Measurements from ENCODE around the gene HTR4. TPM values are rescaled to one million over a fixed set of nuclear protein-coding genes. Genes with fewer than 3 reads are reported as not detected.

Gene HTR4
- total RNA-seq, 2 experiments from 2014 or later: not detected

DNA sequence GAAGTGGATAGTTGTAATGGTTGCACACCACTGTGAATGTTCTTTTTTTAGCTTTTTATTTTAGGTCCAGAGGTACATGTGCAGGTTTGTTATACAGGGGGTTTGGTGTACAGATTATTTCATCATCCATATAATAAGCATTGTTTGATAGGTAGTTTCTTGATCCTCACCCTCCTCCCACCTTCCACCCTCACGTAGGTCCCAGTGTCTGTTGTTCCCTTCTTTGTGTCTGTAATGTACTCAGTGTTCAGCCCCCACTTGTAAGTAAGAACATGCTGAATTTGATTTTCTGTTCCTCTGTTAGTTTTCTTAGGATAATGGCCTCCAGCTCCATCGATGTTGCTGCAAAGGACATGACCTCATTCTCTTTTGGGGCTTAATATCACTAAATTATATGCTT lies 99.7 kb downstream of the HTR4 start:
- DNase-seq: no peak
- Mint-ChIP-seq H3K9me3 (no peaks in the 10 kb centered on the region), H3K36me3 (ENCODE audit: low read depth) (no peaks in the 10 kb centered on the region), H3K27ac (no peak overlapping the region), H3K4me1 (ENCODE audit: low read depth) (no peaks in the 10 kb centered on the region), H3K27me3 (peaks cover 11% of the 10 kb centered on the region), H3K4me3 (no peak overlapping the region)
- intact Hi-C loops (cut with micrococcal nuclease): no loop called here
- TF ChIP-seq, protein P1, sequence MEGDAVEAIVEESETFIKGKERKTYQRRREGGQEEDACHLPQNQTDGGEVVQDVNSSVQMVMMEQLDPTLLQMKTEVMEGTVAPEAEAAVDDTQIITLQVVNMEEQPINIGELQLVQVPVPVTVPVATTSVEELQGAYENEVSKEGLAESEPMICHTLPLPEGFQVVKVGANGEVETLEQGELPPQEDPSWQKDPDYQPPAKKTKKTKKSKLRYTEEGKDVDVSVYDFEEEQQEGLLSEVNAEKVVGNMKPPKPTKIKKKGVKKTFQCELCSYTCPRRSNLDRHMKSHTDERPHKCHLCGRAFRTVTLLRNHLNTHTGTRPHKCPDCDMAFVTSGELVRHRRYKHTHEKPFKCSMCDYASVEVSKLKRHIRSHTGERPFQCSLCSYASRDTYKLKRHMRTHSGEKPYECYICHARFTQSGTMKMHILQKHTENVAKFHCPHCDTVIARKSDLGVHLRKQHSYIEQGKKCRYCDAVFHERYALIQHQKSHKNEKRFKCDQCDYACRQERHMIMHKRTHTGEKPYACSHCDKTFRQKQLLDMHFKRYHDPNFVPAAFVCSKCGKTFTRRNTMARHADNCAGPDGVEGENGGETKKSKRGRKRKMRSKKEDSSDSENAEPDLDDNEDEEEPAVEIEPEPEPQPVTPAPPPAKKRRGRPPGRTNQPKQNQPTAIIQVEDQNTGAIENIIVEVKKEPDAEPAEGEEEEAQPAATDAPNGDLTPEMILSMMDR (IDR thresholded peaks at IDR 0.05): no peak
- ChIA-PET CTCF (no interaction called here), POLR2A (no interaction called here)
- ATAC-seq: no peak

DNA sequence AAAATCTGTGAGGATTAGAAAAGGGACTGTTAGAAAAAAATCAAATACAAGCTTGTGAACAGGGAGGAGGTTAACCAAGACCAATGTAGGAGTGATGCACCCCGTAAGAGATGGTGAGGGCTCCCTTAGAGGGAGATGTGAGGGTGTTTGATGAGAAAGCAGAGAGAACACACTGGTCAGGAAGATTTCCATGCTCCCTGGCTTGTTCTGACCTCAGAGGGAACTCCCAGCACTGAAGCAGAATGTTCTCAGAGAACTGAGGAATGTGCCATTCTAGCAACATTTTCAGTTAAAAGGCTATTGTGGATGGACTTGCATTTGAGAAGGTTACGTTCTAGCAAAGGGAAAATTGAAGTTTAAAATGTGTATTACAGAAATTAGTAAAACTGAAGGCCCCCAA lies 110.6 kb downstream of the HTR4 start:
- Mint-ChIP-seq H3K36me3 (ENCODE audit: low read depth) (no peaks in the 10 kb centered on the region), H3K4me1 (ENCODE audit: low read depth) (no peaks in the 10 kb centered on the region), H3K27me3 (no peaks in the 10 kb centered on the region), H3K27ac (no peak overlapping the region), H3K4me3 (no peak overlapping the region), H3K9me3 (peaks cover 4% of the 10 kb centered on the region)
- DNase-seq (no peak), ATAC-seq (no peak)
- TF ChIP-seq, protein P1 (IDR thresholded peaks at IDR 0.05): no peak
- CTCF ChIA-PET: no interaction called here
- intact Hi-C loops (cut with micrococcal nuclease): no loop called here
- POLR2A ChIA-PET: no interaction called here

DNA sequence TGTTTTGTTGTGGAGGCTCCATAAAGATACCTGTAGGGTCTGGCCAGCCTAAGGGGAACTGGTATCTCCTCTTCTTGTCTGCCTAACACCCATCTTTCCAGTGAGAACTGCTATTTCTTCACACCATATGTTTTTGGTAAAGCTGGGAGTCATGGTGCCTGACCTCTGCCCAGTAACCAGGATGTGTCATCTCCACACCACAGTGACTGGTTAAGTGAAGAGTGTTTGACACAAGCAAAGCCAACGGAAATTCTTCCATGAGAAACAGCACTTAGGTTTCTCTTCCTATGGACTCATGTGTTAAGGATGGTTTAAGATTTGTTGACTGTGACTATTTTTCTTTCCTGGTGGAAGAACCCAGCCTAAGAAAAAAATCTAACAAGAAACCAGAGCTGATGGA lies 111.5 kb downstream of the HTR4 start:
- DNase-seq (no peak), ATAC-seq (no peak)
- TF ChIP-seq, protein P1 (IDR thresholded peaks at IDR 0.05): no peak
- Mint-ChIP-seq H3K9me3 (peaks cover 4% of the 10 kb centered on the region), H3K4me1 (ENCODE audit: low read depth) (no peaks in the 10 kb centered on the region), H3K27me3 (peaks cover 3% of the 10 kb centered on the region), H3K36me3 (ENCODE audit: low read depth) (no peaks in the 10 kb centered on the region), H3K4me3 (no peak overlapping the region), H3K27ac (no peak overlapping the region)
- ChIA-PET POLR2A (no interaction called here), CTCF (interaction anchor here (1.0 kb wide), 2 partner anchors 9 to 188 kb away, joined by 3 to 5 read pairs; no protein-coding TSS in a partner anchor)
- intact Hi-C loops (cut with micrococcal nuclease): no loop called here

DNA sequence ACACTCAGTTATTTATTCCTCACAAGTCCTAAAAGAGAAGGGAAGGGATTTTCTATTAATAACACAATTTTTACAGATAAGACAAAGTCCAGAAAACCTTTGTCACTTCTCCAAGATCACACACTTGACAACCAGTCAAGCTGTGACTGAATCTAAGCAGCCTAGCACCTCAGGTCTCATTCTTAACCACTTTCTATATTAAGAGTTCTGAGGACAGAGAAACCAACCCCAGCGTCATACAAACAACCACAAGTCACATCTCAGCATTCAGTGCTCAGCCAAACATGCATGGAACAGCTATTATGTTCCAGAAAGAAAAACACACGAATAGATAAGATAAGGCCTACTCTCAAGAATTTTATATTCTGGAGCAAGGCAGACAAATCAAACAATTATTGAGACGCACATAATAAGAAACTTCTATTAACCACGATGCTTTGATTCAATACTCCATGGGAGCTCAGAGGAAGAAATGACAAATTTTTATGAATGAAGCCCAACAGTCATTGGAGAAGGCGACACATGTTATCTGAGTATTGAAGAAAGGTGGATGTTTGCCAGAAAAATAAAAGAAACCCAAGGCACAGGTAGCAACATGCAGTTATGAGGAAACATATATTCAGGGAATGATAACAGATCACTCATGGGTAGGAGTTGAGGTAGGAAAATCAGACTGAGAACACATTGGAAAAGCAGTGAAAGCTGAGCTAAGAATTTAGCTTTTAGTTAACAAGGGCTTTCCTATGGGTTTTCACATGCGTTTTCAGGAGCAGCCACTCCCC lies 113.1 kb downstream of the HTR4 start:
- POLR2A ChIA-PET: no interaction called here

DNA sequence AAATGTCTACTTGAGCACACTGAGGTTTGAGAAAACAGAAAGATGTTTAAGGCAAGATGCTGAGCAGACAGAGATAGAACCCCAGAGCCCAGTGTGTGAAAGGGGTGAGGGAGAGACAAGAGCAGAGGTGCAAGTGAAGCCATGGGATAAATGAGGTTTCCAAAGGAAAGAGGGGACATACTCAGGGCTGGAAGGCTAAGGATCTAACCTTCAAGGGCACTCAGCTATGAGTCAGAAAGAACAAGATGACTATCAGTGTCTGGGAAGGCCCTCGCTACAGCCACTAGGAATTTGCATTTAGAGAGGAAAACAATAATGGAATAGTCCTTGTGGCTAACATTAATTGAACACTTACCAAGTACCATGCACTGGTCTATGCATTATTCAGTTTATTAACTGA lies 113.7 kb downstream of the HTR4 start:
- ChIA-PET POLR2A (no interaction called here), CTCF (interaction anchor here (1.9 kb wide), 1 partner anchor 190 kb away, joined by 6 read pairs; no protein-coding TSS in a partner anchor)
- Mint-ChIP-seq H3K36me3 (ENCODE audit: low read depth) (no peaks in the 10 kb centered on the region), H3K9me3 (peaks cover 4% of the 10 kb centered on the region), H3K27ac (no peak overlapping the region), H3K4me1 (ENCODE audit: low read depth) (no peaks in the 10 kb centered on the region), H3K27me3 (peaks cover 10% of the 10 kb centered on the region), H3K4me3 (no peak overlapping the region)
- TF ChIP-seq, protein P1 (IDR thresholded peaks at IDR 0.05): no peak
- ATAC-seq (no peak), DNase-seq (no peak)
- intact Hi-C loops (cut with micrococcal nuclease): no loop called here

More for the DNA sequence above, 113.1 kb downstream of the HTR4 start:
- intact Hi-C loops (cut with micrococcal nuclease): no loop called here
- H3K27me3 Mint-ChIP-seq: peaks cover 9% of the 10 kb centered on the region
- no peak for DNase-seq
- H3K36me3 Mint-ChIP-seq (ENCODE audit: low read depth): no peaks in the 10 kb centered on the region
- H3K4me1 Mint-ChIP-seq (ENCODE audit: low read depth): no peaks in the 10 kb centered on the region
- H3K9me3 Mint-ChIP-seq: peaks cover 4% of the 10 kb centered on the region
- H3K27ac Mint-ChIP-seq: no peak overlapping the region
- CTCF ChIA-PET: interaction anchor here (1.9 kb wide), 1 partner anchor 190 kb away, joined by 6 read pairs; no protein-coding TSS in a partner anchor
- no peak for ATAC-seq
- TF ChIP-seq, protein P1 (IDR thresholded peaks at IDR 0.05): no peak
- H3K4me3 Mint-ChIP-seq: no peak overlapping the region

All from activated CD8-positive, alpha-beta T cell treated with anti-CD3 and anti-CD28 coated beads for 36 hours (primary cell).